Transverse colon (tissue), 4 donors: ENCODE results near the gene ZNF445. TPM values are rescaled to one million over a fixed set of nuclear protein-coding genes. Genes with fewer than 3 reads are reported as not detected.

Experiments used
- DNase-seq: peaks from one replicate; pipeline ENCODE4 v3.0.0-alpha.2; 2019
- H3K27ac ChIP-seq, 4 donors: fragments of 200-600 bp; sonication (generic); 2 replicates each; pipeline ENCODE4 v1.5.1; 2016 to 2018; ENCODE audit warnings: inconsistent platforms in 4 of 4
- H3K27me3 ChIP-seq: fragments of 200-600 bp; sonication (generic); 2 replicates; pipeline ENCODE4 v1.5.1; 2017; ENCODE audit warnings: inconsistent platforms
- H3K36me3 ChIP-seq, 4 donors: fragments of 200-600 bp; sonication (generic); 2 replicates each; pipeline ENCODE4 v1.5.1; 2017 to 2019; ENCODE audit warnings: inconsistent platforms in 4 of 4
- H3K4me1 ChIP-seq, 4 donors: fragments of 200-600 bp; sonication (generic); 2 replicates each; pipeline ENCODE4 v1.5.1; 2017 to 2020; ENCODE audit warnings: inconsistent platforms in 4 of 4
- H3K4me3 ChIP-seq, 4 donors: fragments of 200-600 bp; sonication (generic); 1 replicate in 1 of 4; 2 replicates in 3 of 4; pipeline versions ENCODE4 v1.5.1 to v1.6.1; 2017 to 2019; ENCODE audit warnings: inconsistent platforms in 4 of 4
- H3K9me3 ChIP-seq, 2 donors: fragments of 200-600 bp; sonication (generic); 2 replicates each; pipeline ENCODE4 v1.5.1; 2017 to 2019; ENCODE audit warnings: inconsistent platforms in 2 of 2
- CTCF ChIP-seq, 5 experiments: fragments of 200-600 bp in 3 of 5; fragments of 450-650 bp in 2 of 5; sonication (generic) in 3 of 5; IDR thresholded peaks; 1 replicate in 2 of 5; 2 replicates in 3 of 5; pipeline ENCODE4 v1.5.1; 2016 to 2017; ENCODE audit warnings: antibody characterized with exemption in 5 of 5, inconsistent platforms in 3 of 5, mild to moderate bottlenecking in 2 of 5, moderate library complexity in 1 of 5
- EP300 ChIP-seq: sonication (generic); formaldehyde crosslinking; IDR thresholded peaks from one replicate; pipeline ENCODE4 v1.6.1; 2017; ENCODE audit warnings: antibody characterized with exemption, low read depth
- POLR2A ChIP-seq: fragments of 450-650 bp; IDR thresholded peaks from one replicate; pipeline ENCODE4 v1.6.1; 2016; ENCODE audit warnings: antibody characterized with exemption, mild to moderate bottlenecking, moderate library complexity
- POLR2AphosphoS5 ChIP-seq, 3 donors: sonication (generic); formaldehyde crosslinking; IDR thresholded peaks; one replicate each; pipeline ENCODE4 v1.6.1; 2016; ENCODE audit warnings: antibody characterized with exemption in 3 of 3
- WGBS, 2 donors: methylation state at CpG; one replicate each; pipeline ENCODE4 v1.1.5; 2018; ENCODE audit warnings: low coverage in 1 of 2; 5-methylcytosine and 5-hydroxymethylcytosine counted together
- in situ Hi-C, 4 donors: fragments of 200-750 bp; cut with MboI; loops; one replicate each; pipeline versions ENCODE4 v1.15.0 to v1.15.1; 2017; ENCODE audit warnings: low sequenced_read_pairs in 3 of 4, low pct_ligation_motif_present in 1 of 4, low pct_unique_long_range_greater_than_20kb in 1 of 4
- intact Hi-C: fragments of 100-400 bp; cut with DNase I; formaldehyde crosslinking; loops from one replicate; pipeline ENCODE4 v1.15.1; 2023; ENCODE audit warnings: low total_unique reads
- total RNA-seq, 4 donors: library from RNA; depleted of rRNA; stranded (reverse); fragments of >200 nt; gene quantifications; one replicate each; pipeline ENCODE4 v1.1.0, GENCODE V29; 2016

The ZNF445 gene
- total RNA-seq, 4 donors from 2014 or later: 6.8 to 12.7 (median 8.6) TPM

- in situ Hi-C loops: no loop called here
- no peak for TF ChIP-seq CTCF (IDR thresholded peaks at IDR 0.05)
- TF ChIP-seq EP300: no peak
- no peak for TF ChIP-seq POLR2A
- no peak for TF ChIP-seq POLR2AphosphoS5 (IDR thresholded peaks at IDR 0.05)
- no peak overlapping the region for H3K27ac ChIP-seq
- peaks cover 0 to 10% of the 10 kb centered on the region in 2 donors for H3K9me3 ChIP-seq
- H3K4me3 ChIP-seq: no peak overlapping the region
- peaks cover 2 to 8% (median 4%) of the 10 kb centered on the region in 4 donors for H3K4me1 ChIP-seq
- intact Hi-C loops: loop anchor here (1.0 kb wide), 1 partner anchor 18 kb away; no protein-coding TSS in a partner anchor
- H3K27me3 ChIP-seq: no peaks in the 10 kb centered on the region
- 86 to 100% methylated on average over 1 to 5 of the region's 5 CpGs for WGBS, 2 donors
- H3K36me3 ChIP-seq: peaks cover 0 to 47% (median 23%) of the 10 kb centered on the region in 4 donors
- no peak for DNase-seq
These were observed 31.7 kb downstream of the ZNF445 start for GRCh38 chr3:44445786-44446185.

GRCh38 chr3:44444896-44445691 is 32.4 kb downstream of the ZNF445 start:
- Histone ChIP-seq H3K27ac (no peak overlapping the region), H3K9me3 (peaks cover 0 to 10% of the 10 kb centered on the region in 2 donors), H3K27me3 (no peaks in the 10 kb centered on the region), H3K4me1 (peaks cover 9 to 15% (median 10%) of the 10 kb centered on the region in 4 donors), H3K4me3 (no peak overlapping the region), H3K36me3 (peaks cover 0 to 40% (median 19%) of the 10 kb centered on the region in 4 donors)
- TF ChIP-seq POLR2A: no peak
- no peak for TF ChIP-seq POLR2AphosphoS5 (IDR thresholded peaks at IDR 0.05)
- TF ChIP-seq CTCF (IDR thresholded peaks at IDR 0.05): no peak
- TF ChIP-seq EP300: no peak
- DNase-seq: no peak
- in situ Hi-C loops: no loop called here
- intact Hi-C loops: loop anchor here (1.0 kb wide), 1 partner anchor 18 kb away; no protein-coding TSS in a partner anchor
- 91 to 96% methylated on average over 4 to 7 of the region's 7 CpGs for WGBS, 2 donors

- no peak for TF ChIP-seq EP300
- TF ChIP-seq POLR2AphosphoS5 (IDR thresholded peaks at IDR 0.05): no peak
- no peak for TF ChIP-seq POLR2A
- no peak for TF ChIP-seq CTCF (IDR thresholded peaks at IDR 0.05)
- no peak for DNase-seq
- no peaks in the 10 kb centered on the region for H3K27me3 ChIP-seq
- H3K36me3 ChIP-seq: peaks cover 0 to 33% (median 16%) of the 10 kb centered on the region in 4 donors
- 100% methylated on average over 2 of the region's 2 CpGs; no CpG with 5 or more reads in 1 of the 2 donors for WGBS, 2 donors
- peaks cover 0 to 10% of the 10 kb centered on the region in 2 donors for H3K9me3 ChIP-seq
- H3K4me3 ChIP-seq: no peak overlapping the region
- in situ Hi-C loops: no loop called here
- H3K27ac ChIP-seq: no peak overlapping the region
- intact Hi-C loops: no loop called here
- H3K4me1 ChIP-seq: peaks cover 15 to 21% (median 16%) of the 10 kb centered on the region in 4 donors
These were observed 33.0 kb downstream of the ZNF445 start for GRCh38 chr3:44444437-44444836.

GRCh38 chr3:44442596-44443309 is 34.7 kb downstream of the ZNF445 start:
- no peak for DNase-seq
- in situ Hi-C loops (no loop called here), intact Hi-C loops (no loop called here)
- TF ChIP-seq POLR2AphosphoS5 (IDR thresholded peaks at IDR 0.05) (no peak), CTCF (IDR thresholded peaks at IDR 0.05) (no peak), POLR2A (no peak), EP300 (no peak)
- peaks cover 0 to 16% (median 7%) of the 10 kb centered on the region in 4 donors for H3K36me3 ChIP-seq
- H3K4me3 ChIP-seq: no peak overlapping the region
- WGBS, 2 donors: 40 to 81% methylated on average over 1 to 2 of the region's 2 CpGs
- peaks cover 0 to 7% of the 10 kb centered on the region in 2 donors for H3K9me3 ChIP-seq
- peaks cover 18 to 27% (median 20%) of the 10 kb centered on the region in 4 donors for H3K4me1 ChIP-seq
- H3K27me3 ChIP-seq: no peaks in the 10 kb centered on the region
- no peak overlapping the region for H3K27ac ChIP-seq
